GM18505 (cell line): Measurements from ENCODE around the gene CD244.

Experiments
- ATAC-seq: cut with Tn5 transposase; IDR thresholded peaks from one replicate; pipeline ENCODE4 v1.9.1; 2021; ENCODE audit not compliant: unreplicated experiment
- POLR2A ChIP-seq: IDR thresholded peaks from 4 replicates; pipeline ENCODE4 v1.6.1; 2011; ENCODE audit warnings: borderline replicate concordance; ENCODE audit not compliant: insufficient read depth, insufficient read length; ENCODE audit errors: extremely low read depth

CD244 gene

GRCh38 chr1:160844447-160845232 lies 18.0 kb downstream of the CD244 start:
- no peak for TF ChIP-seq POLR2A
- ATAC-seq: no peak

- no peak for ATAC-seq
- TF ChIP-seq POLR2A: no peak
These were observed 21.6 kb downstream of the CD244 start for GRCh38 chr1:160841079-160841478.

GRCh38 chr1:160839746-160840145 lies 22.9 kb downstream of the CD244 start:
- no peak for ATAC-seq
- no peak for TF ChIP-seq POLR2A

GRCh38 chr1:160838888-160839287 lies 23.8 kb downstream of the CD244 start:
- no peak for TF ChIP-seq POLR2A
- ATAC-seq: no peak

- no peak for TF ChIP-seq POLR2A
- peak; percentile 77 for ATAC-seq
These were observed 25.0 kb downstream of the CD244 start for GRCh38 chr1:160837558-160838205.

GRCh38 chr1:160836981-160837557 lies 25.6 kb downstream of the CD244 start:
- TF ChIP-seq POLR2A: no peak
- ATAC-seq: no peak

GRCh38 chr1:160836561-160836960 lies 26.1 kb downstream of the CD244 start:
- no peak for ATAC-seq
- no peak for TF ChIP-seq POLR2A

GRCh38 chr1:160835751-160836150 lies 26.9 kb downstream of the CD244 start:
- no peak for TF ChIP-seq POLR2A
- no peak for ATAC-seq

- no peak for ATAC-seq
- TF ChIP-seq POLR2A: no peak
These were observed 27.6 kb downstream of the CD244 start for GRCh38 chr1:160834945-160835565.

GRCh38 chr1:160830321-160831153 lies 32.1 kb downstream of the CD244 start:
- no peak for TF ChIP-seq POLR2A
- no peak for ATAC-seq

GRCh38 chr1:160829766-160830165 lies 32.9 kb downstream of the CD244 start:
- ATAC-seq: no peak
- TF ChIP-seq POLR2A: no peak

GRCh38 chr1:160827418-160827817 lies 35.3 kb downstream of the CD244 start:
- no peak for ATAC-seq
- TF ChIP-seq POLR2A: no peak

GRCh38 chr1:160826546-160826945 lies 36.1 kb downstream of the CD244 start:
- no peak for ATAC-seq
- TF ChIP-seq POLR2A: no peak

GRCh38 chr1:160823296-160823695 lies 39.4 kb downstream of the CD244 start:
- TF ChIP-seq POLR2A: no peak
- ATAC-seq: no peak

GRCh38 chr1:160821627-160822026 lies 41.1 kb downstream of the CD244 start:
- no peak for TF ChIP-seq POLR2A
- no peak for ATAC-seq
